ENCODE results near the gene CD74. TPM values are rescaled to one million over a fixed set of nuclear protein-coding genes. Genes with fewer than 3 reads are reported as not detected.

CD74 gene
- total and polyA plus RNA-seq, 2 of the 13 experiments (the other 11 are each of a cell fraction or from before 2014, with no cell fraction given) = 34.1 to 84.4 TPM

DNA sequence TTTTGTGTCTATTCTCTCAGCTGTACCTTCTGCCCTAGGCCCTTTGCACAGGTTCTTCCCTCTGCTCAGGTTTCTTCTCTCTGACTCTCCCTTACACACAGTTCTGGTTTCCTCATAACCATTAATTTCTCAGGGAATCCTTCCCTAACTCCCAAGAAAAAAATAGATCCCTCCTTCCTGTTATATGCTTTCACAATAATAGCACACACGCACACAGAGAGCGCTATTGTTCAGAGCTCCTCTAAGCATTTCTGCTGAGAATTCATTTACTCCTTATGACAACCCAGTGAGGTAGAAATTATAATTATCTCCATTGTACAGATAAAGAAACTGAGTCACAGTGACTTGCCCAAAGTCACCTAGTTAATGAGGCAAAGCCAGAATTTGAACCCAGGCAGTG, 56.9 kb downstream of the CD74 start:
- peaks cover 27% of the 10 kb centered on the region for H3K79me2 ChIP-seq (ENCODE audit: insufficient read depth, low read length)
- no peaks in the 10 kb centered on the region; a peak in 1 of 5 replicates for H3K27me3 ChIP-seq (ENCODE audit: control insufficient read depth in 1 of 2, insufficient read depth in 2 of 2, low read length in 2 of 2)
- intact Hi-C loops (cut with micrococcal nuclease; ENCODE audit: unreplicated experiment) = loop anchor here (5.0 to 10.0 kb wide), 4 partner anchors 82 to 701 kb away; no protein-coding TSS in a partner anchor
- H3K36me3 ChIP-seq (replicated peaks in 1 of 2; ENCODE audit: control insufficient read depth in 1 of 2, insufficient read depth in 2 of 2, low read length in 2 of 2) = peaks cover 6 to 9% of the 10 kb centered on the region in 2 experiments; a peak in 4 of 5 replicates
- FAIRE-seq (no peak), ATAC-seq (no peak), DNase-seq (ENCODE audit: low spot score) (no peak)
- WGBS (ENCODE audit: low lambda C conversion rate) = 15% methylated on average over 2 of the region's 2 CpGs
- POLR2A ChIA-PET = interaction anchor here (0.7 to 1.5 kb wide), 5 partner anchors 48 to 73 kb away, joined by 3 to 5 read pairs (median 3); partner anchors contain the start of genes ARSI and CD74
- no TSS peak for BruUV-seq (replicated peaks)
- no peaks in the 10 kb centered on the region for H4K20me1 ChIP-seq (ENCODE audit: insufficient read depth, low read length)
- H3K27ac ChIP-seq (ENCODE audit: extremely low read length, insufficient read depth, low read length) = no peak overlapping the region
- H3K4me3 ChIP-seq (replicated peaks in 1 of 3; ENCODE audit: insufficient read depth in 1 of 3, low read depth in 2 of 3, low read length in 3 of 3) = peak overlapping the region in 2 of 3 experiments; percentile 2 to 84; a peak in 2 of 6 replicates
- H3K4me2 ChIP-seq (ENCODE audit: low read depth, low read length) = peak overlapping the region; percentile 99
- CTCF ChIA-PET (ENCODE audit: low intra/inter-chr PET ratio, low total read pairs) = no interaction called here
- peaks cover 72% of the 10 kb centered on the region for H3K4me1 ChIP-seq (ENCODE audit: insufficient read depth, low read length)
- in situ Hi-C loops (cut with HindIII; ENCODE audit: extremely low pct_ligation_motif_present, low pct_unique_long_range_greater_than_20kb) = no loop called here
- no peaks in the 10 kb centered on the region for H3K9me3 ChIP-seq (ENCODE audit: low read length)
- TF ChIP-seq, protein P1, sequence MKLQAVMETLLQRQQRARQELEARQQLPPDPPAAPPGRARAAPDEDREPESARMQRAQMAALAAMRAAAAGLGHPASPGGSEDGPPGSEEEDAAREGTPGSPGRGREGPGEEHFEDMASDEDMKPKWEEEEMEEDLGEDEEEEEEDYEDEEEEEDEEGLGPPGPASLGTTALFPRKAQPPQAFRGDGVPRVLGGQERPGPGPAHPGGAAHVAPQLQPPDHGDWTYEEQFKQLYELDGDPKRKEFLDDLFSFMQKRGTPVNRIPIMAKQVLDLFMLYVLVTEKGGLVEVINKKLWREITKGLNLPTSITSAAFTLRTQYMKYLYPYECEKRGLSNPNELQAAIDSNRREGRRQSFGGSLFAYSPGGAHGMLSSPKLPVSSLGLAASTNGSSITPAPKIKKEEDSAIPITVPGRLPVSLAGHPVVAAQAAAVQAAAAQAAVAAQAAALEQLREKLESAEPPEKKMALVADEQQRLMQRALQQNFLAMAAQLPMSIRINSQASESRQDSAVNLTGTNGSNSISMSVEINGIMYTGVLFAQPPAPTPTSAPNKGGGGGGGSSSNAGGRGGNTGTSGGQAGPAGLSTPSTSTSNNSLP (IDR thresholded peaks at IDR 0.05; ENCODE audit: low read depth, low read length) = no peak
- TF ChIP-seq, protein P2, sequence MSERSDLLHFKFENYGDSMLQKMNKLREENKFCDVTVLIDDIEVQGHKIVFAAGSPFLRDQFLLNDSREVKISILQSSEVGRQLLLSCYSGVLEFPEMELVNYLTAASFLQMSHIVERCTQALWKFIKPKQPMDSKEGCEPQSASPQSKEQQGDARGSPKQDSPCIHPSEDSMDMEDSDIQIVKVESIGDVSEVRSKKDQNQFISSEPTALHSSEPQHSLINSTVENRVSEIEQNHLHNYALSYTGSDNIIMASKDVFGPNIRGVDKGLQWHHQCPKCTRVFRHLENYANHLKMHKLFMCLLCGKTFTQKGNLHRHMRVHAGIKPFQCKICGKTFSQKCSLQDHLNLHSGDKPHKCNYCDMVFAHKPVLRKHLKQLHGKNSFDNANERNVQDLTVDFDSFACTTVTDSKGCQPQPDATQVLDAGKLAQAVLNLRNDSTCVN (CRISPR knock-in tag; IDR thresholded peaks at IDR 0.05; ENCODE audit: borderline replicate concordance) = no peak
- TF ChIP-seq AGO1 (IDR thresholded peaks at IDR 0.05; ENCODE audit: low read depth, low read length, poor library complexity, severe bottlenecking) (no peak), BRD4 (CRISPR knock-in tag; IDR thresholded peaks at IDR 0.05) (no peak)
- TF ChIP-seq, protein P3, sequence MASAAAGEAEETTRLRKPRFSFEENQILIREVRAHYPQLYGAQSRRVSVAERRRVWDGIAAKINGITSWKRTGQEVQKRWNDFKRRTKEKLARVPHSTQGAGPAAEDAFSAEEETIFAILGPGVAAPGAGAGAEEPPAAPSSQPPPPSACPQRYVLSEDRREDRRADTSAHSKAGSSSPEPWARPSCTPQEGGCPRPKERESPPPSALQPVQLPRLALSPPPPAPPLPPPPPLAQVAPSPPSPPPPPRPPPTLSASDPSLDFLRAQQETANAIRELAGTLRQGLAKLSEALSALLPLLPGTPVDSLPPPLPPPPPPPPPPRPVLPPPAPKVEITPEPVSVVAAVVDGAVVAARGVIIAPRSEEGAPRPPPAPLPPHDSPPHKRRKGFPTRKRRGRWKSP (CRISPR knock-in tag; IDR thresholded peaks at IDR 0.05) = no peak
- no peak overlapping the region for H2AFZ ChIP-seq (ENCODE audit: low read length)
- H3K9ac ChIP-seq (ENCODE audit: insufficient read depth, low read depth, low read length) = no peak overlapping the region

Measured in HepG2 (cell line).